AG20443 (cell line): ENCODE data around the gene ZNF3.

Experiments
- DNase-seq: peaks from one replicate; pipeline ENCODE4 v3.0.0; 2012; ENCODE audit warnings: low spot score, mixed read lengths

ZNF3 gene

DNA sequence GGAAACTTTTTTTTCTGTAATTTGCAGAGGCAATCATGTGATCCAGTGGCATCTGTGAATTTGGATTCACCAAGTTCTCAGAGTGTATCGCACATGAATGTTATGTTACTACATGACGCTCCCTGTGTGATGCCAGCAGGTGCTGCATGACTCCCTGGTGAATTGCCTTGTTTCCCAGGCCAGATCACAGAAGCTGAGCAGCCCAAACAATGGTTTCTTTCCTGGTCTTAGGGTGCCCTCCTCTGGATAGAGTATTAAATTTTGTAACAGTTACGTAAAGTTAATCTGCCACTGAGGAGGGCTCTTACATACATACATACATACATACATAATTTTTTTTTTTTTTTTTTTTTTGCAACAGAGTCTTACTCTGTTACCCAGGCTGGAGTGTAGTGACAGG, 28.3 kb downstream of the ZNF3 start:
- peak; percentile 62 for DNase-seq

DNA sequence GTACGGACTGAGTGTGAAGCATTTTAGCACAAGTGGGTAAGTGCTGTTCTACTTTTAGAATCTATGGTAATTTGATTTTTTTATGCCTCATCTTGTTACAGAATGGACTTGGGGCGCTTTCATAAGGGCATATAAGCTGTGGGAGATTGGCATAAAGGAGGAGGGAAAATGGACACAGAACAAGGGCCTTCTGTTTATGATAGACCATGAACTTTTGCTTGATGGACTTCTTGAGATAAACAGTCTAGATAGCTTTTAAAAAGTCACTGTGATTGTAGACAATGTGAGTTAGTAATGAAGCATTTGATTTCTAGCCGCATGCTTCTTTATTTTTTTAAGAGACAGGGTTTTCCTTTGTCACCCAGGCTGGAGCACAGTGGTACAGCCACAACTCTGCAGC, 29.9 kb downstream of the ZNF3 start:
- no peak for DNase-seq

DNA sequence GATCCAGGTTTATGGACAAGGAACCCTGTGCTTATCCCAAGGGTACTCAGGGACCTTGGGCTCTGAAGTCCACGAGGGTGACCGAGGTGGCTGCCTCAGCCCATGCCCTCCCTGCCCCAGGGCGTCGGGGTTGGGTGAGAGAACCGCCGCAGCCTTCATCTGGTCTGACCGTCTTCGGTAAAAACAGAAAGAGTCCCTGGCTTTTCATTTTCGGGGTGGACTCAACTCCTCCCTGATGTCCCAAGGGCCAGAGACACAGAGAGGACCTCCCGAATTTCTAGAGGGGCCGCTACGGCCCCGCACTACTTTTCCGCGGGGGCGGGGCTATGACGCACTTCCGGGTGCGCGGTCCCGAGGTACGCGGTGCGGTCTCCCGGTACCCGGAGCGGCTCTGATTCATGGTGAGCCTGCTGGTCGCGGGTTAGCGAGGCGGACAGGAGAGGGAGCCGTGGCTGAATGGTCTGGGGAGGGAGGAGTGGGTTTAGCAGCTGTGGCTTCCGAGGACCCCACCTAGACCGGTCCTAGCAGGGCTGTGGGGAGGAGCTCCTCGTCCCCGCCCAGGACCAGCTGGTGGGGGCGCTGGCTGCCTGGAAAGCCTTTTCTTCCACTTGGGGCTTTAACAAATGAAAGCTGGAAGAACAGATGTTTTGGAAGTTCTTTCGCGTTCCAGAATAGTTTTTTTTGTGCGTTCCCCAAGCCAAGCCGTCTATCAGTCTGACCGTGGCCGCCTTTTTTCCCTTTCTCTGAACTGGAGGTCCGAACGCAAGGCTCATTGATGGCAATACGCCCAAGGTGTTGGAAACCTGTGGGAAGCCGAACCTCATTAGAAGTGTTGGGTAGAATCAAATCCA, 31.9 kb downstream of the ZNF3 start, which contains the start of gene ZSCAN21:
ZSCAN21 (plus strand) TSS at position 334 of the 851 bp plus-strand sequence. CDS start 7,233 bp downstream, outside the sequence.
- DNase-seq, result peak; percentile 97

DNA sequence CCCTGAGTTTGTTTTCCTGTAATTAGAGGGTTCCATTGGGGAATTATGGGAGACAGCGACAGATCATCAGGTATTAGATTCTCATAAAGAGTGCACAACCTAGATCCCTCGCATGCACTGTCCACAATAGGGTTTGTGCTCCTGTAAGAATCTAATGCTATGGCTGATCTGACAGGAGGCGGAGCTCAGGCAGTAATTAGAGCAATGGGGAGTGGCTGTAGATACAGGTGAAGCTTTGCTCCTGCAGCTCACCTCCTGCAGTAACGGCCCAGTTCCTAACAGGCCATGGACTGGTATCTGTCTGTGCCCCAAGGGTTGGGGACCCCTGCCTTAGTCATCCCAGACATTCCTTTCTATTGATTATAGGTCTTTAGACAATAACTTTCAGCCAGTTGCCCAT, 32.8 kb downstream of the ZNF3 start:
- DNase-seq, result no peak

DNA sequence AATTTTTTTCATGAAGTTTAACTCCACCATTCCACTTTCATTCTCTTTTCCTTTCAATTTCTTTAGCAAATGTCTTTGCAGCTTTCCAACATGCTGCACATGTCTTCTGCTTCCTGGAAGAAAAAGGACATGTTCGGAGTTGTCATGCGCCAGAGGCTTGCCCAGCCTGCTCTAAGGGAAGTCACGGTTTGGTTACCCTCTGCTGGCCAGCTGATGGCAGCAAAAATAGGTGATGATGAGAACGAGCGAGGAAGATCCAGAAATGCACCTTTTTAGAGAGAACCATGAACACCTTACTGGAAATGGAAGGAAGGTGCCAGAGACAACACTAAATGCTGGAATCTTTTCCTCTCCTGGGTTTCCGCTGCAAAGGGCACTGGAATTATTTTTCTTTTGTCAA, 36.8 kb downstream of the ZNF3 start:
- DNase-seq, result no peak

DNA sequence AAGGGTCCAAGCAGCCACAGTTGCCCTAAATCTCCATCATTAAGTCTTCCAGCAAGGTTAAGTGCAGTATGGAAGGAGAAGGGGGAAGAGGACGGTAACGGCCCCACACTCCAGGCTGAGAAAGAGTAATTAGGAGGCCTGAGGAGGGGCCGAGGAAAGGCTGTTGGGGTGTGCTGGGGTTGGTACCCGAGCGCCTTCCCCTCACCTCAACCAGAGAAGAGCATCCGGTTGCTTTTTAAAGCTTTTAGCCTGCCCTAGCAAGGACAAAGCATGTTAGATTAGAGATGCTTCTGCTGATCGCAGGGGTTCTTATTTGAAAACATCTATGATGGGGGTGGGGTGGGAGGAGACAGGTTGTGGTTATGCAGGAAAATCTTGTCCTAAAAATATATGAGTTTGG, 40.9 kb downstream of the ZNF3 start:
- DNase-seq, result no peak

DNA sequence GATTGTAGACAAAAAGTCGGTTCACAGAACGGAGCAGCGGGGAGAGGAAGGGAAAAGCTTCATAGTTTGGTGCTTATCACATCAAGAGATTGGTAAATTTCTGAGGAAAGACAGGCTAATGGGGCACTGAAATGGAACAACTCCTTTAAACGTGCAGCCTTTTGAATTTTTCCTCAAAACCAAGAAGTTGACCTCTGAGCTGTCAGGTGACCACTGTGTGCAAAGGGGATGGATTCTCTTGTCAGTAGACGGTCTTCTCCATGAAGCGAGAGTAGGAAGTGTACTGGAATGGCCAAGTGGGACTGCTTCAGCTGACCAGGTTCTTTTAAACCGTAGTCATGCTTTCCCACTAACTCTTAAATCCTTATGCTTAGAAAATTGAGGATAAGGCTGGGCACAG, 43.2 kb downstream of the ZNF3 start:
- no peak for DNase-seq

DNA sequence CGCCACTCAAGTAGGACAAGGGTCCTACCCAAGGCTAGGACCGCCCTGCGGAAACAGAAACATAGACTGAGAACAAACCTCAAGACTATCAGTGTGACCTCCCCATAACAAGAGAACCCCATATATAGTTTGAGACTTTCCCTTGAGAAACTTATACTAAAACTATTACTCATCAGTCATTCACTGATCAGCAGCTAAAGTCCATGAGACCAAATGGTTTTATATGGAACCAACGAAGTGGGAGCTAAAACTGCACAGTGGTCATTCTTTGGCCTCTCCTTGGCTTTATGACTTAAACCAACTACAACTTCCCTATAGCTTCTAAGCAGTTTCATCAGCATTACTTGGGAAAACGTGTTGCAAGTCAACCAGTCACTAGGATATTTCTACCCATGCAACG, 45.6 kb downstream of the ZNF3 start:
- DNase-seq, result no peak

DNA sequence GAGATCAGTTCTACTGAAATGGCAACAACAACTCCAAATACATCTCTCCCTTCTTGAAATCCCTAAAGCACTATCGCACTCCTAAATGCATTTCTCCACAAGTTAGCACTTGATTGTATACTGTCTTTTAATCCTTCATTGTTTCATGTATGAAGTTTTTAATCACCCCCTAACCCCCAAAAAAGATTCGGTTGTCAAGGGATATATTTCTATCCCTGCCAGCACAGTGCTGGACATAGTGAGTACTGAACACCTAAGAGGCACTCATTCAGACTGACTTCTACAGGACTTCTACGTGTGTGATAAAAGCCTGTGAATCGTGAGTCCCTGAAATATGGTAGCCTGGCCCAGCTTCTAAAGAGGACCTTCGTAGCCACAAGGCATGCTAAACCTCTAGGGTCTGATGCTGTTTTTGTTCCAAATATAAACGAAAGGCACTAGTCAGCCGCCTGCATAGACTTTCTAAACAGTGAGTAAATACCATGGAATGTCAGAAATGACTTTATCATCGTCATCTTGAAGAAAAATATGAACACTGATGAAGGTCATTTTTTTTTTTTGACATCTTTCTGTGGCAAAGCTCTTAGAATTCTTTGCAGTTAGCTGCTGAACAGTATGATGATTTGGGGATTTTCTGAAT, 46.5 kb downstream of the ZNF3 start:
- no peak for DNase-seq

DNA sequence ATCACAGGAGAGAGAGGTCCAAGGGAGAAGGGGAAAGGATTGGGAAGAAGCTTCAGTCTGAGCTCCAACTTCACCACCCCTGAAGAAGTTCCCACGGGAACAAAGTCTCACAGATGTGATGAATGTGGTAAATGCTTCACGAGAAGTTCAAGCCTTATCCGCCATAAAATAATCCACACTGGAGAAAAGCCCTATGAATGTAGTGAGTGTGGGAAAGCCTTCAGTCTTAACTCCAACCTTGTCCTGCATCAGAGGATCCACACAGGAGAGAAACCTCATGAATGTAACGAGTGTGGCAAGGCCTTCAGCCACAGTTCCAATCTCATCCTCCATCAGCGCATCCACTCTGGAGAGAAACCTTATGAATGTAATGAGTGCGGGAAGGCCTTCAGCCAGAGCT, 48.0 kb downstream of the ZNF3 start:
- DNase-seq, result no peak

DNA sequence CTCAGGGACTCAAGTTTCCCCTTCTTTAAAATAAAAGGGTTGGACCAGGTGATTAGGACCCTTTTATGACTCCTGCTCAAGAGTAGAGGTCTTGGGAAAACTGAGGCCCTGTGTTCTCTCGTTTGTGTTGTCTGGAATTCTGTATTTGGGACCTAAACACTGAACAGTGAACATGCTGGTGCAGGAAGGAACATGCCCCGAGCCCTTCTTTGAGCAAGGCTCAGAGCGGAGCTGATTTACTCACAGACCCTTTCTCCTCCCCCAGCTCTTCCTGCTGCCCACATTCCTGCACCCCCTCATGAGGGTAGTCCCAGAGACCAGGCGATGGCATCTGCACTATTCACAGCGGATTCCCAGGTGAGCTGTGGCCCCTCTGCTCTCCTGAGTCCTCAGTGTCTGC, 51.9 kb downstream of the ZNF3 start:
- no peak for DNase-seq

DNA sequence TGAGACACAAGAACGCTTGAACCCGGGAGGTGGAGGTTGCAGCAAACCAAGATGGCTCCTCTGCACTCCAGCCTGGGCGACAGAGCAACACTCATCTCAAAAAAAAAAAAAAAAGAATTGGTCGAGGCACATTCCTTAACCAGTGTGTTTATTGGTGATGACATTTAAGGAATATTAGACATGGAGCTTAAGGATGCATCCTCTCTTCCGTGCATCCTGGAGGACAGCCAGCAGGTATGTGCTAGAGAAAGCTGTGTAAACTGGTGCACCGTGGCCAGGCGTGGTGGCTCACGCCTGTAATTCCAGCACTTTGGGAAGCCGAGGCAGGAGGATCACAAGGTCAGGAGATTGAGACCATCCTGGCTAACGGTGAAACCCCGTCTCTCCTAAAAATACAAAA, 54.3 kb downstream of the ZNF3 start:
- no peak for DNase-seq

DNA sequence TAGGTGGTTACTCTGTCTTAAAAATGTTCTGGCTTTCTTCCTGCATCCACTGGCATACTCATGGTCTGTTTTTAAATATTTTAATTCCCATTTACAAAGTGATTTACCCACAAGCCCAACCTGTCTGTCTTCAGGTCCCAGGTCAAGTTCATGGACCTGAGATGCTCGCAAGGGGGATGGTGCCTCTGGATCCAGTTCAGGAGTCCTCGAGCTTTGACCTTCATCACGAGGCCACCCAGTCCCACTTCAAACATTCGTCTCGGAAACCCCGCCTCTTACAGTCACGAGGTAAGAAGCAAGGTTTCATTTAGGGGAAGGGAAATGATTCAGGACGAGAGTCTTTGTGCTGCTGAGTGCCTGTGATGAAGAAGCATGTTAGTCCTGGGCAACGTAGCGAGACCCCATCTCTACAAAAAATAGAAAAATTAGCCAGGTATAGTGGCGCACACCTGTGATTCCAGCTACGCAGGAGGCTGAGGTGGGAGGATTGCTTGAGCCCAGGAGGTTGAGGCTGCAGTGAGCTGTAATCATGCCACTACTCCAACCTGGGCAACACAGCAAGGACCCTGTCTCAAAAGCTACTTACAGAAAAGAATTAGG, 57.4 kb downstream of the ZNF3 start:
- DNase-seq, result no peak

DNA sequence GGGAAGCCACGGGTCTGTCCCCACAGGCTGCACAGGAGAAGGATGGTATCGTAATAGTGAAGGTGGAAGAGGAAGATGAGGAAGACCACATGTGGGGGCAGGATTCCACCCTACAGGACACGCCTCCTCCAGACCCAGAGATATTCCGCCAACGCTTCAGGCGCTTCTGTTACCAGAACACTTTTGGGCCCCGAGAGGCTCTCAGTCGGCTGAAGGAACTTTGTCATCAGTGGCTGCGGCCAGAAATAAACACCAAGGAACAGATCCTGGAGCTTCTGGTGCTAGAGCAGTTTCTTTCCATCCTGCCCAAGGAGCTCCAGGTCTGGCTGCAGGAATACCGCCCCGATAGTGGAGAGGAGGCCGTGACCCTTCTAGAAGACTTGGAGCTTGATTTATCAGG, 58.0 kb downstream of the ZNF3 start:
- no peak for DNase-seq

DNA sequence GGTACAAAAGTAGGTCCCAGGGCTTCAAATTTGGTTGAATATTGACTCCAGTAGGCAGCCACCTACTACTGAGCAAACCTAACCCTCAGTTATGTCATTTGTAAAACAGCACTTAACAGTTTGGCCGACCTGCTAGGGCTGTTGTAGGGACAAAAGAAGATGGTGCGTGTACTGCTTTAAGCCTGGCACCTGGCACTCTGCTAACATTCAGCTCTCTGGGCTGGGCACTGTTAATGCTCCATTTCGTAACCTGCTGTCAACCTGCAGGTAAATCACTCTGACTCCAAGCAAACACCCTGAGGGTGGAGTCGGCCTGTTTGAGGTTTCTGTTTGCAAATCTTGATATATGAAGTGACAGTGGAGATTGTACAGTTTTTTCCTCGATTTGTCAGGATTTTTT, 58.9 kb downstream of the ZNF3 start:
- DNase-seq, result no peak

DNA sequence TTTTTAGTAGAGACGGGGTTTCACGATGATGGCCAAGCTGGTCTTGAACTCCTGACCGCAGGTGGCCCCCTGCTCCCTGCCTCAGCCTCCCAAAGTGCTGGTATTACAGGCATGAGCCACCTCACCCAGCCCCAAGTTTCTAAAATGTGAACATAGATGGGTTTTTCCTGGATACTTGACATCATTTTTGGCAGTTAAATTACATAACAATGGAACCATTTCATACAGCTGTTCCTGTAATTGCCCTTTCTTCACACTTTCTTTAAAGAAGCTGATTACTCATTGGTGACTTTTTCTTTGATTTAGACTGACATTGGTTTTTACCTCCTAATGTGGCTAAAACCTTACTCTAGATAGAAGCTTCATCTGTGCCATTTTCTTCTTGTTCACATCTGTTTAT, 60.2 kb downstream of the ZNF3 start:
- no peak for DNase-seq
